Dendritic cell treated with granulocyte-macrophage colony-stimulating factor and Interleukin-4, amounts not matched to agents 40 ng/mL and 50 ng/mL, for 4 days (primary cell): ENCODE data around the gene MID2.

Experiments used
- H3K27ac Mint-ChIP-seq: one replicate; pipeline ENCODE4 v1.8.0; 2022; ENCODE audit warnings: mild to moderate bottlenecking, mixed read lengths
- H3K27me3 Mint-ChIP-seq: one replicate; pipeline ENCODE4 v1.8.0; 2022; ENCODE audit warnings: mild to moderate bottlenecking, mixed read lengths
- H3K36me3 Mint-ChIP-seq: one replicate; pipeline ENCODE4 v1.8.0; 2022; ENCODE audit warnings: low read depth, mixed read lengths
- H3K4me1 Mint-ChIP-seq: one replicate; pipeline ENCODE4 v1.8.0; 2022; ENCODE audit warnings: low read depth, mixed read lengths
- H3K4me3 Mint-ChIP-seq: one replicate; pipeline ENCODE4 v1.8.0; 2022; ENCODE audit warnings: mild to moderate bottlenecking, moderate library complexity, mixed read lengths
- H3K9me3 Mint-ChIP-seq: one replicate; pipeline ENCODE4 v1.8.0; 2022; ENCODE audit warnings: mixed read lengths
- intact Hi-C: fragments of 100-400 bp; cut with micrococcal nuclease; formaldehyde crosslinking; loops from one replicate; pipeline ENCODE4 v1.15.0; 2022

Gene MID2

DNA sequence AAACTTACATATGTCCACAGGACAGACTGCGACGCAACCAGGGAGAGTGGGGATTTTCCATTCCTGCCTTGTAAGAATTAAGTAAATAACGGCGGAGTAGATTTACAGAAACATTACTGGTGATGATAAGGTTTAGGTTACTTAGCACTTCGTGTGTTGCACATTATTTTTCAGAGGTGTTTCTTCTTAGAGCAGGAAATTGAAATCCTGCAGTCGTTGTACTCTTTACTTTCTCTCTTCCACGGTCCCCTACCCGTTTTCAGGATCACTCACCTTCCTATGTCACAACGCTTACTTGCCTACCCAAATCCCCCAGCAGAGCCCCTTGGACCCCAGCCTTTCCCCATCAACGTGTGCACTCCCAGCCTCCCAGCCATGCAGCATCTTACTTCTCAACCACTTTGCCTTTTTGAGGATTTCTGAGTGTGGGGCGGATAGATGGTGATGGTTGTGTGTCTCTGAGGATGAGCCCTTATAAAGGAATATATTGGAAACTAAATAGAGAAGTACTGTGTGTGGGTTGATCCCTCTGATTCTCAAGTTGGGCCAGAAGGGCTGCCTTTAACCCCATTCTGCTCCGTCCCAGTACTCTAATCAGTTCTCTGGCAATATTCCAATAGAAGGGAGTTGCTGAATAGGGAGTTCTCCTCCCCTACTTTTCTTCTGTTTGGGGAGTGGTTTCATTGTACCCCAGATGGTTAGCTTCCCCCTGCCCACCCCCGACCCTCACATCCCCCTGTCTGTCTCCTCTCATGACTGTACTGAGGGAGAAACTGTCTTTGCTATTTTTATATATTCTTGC lies 1.6 kb downstream of the MID2 start:
- Mint-ChIP-seq H3K4me1 (peaks cover 26% of the 10 kb centered on the region), H3K9me3 (no peaks in the 10 kb centered on the region), H3K4me3 (peak overlapping the region; percentile 13), H3K36me3 (no peaks in the 10 kb centered on the region), H3K27ac (peak overlapping the region; percentile 35), H3K27me3 (peaks cover 35% of the 10 kb centered on the region)
- intact Hi-C loops, result no loop called here

DNA sequence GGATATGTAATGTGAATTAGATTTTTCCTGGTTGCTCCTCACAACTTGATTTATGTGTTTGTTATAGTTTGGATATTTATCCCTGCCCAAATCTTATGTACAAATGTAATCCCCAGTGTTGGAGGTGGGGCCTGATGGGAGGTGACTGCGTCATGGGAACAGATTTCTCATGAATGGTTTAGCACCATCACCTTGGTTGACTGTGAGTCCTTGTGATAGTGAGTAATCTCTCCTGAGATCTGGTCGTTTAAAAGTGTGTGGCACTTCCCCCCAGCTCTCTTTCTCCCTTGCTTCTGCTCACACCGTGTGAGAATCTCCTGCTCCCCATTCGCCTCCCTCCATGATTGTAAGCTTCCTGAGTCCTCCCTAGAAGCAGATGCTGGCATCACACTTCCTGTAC lies 2.2 kb downstream of the MID2 start:
- H3K9me3 Mint-ChIP-seq, result no peaks in the 10 kb centered on the region
- H3K27me3 Mint-ChIP-seq, result peaks cover 35% of the 10 kb centered on the region
- H3K4me3 Mint-ChIP-seq, result no peak overlapping the region
- H3K27ac Mint-ChIP-seq, result no peak overlapping the region
- H3K4me1 Mint-ChIP-seq, result peaks cover 26% of the 10 kb centered on the region
- no peaks in the 10 kb centered on the region for H3K36me3 Mint-ChIP-seq
- intact Hi-C loops, result no loop called here

DNA sequence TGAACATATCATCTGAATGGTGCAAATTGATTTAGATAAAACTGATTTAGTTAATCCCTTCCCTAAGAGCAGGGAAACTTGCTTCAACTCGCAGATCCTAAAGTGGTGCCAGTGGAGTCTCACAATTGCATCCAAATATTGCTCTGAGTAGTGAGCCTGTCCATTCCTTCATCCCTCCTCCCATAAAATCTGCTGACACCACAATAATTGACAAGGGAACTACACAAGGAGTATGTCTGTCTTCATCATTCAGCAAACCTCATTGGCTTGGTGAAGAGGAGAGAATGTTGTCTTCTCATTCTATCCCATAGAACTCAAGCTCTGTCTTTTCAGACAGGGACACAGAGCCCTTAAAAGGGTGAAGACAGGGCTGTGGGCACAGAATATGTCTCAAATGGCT lies 4.2 kb downstream of the MID2 start:
- H3K36me3 Mint-ChIP-seq, result no peaks in the 10 kb centered on the region
- H3K4me1 Mint-ChIP-seq, result peaks cover 16% of the 10 kb centered on the region
- H3K27me3 Mint-ChIP-seq, result peaks cover 31% of the 10 kb centered on the region
- intact Hi-C loops, result no loop called here
- H3K4me3 Mint-ChIP-seq, result no peak overlapping the region
- H3K9me3 Mint-ChIP-seq, result no peaks in the 10 kb centered on the region
- no peak overlapping the region for H3K27ac Mint-ChIP-seq

DNA sequence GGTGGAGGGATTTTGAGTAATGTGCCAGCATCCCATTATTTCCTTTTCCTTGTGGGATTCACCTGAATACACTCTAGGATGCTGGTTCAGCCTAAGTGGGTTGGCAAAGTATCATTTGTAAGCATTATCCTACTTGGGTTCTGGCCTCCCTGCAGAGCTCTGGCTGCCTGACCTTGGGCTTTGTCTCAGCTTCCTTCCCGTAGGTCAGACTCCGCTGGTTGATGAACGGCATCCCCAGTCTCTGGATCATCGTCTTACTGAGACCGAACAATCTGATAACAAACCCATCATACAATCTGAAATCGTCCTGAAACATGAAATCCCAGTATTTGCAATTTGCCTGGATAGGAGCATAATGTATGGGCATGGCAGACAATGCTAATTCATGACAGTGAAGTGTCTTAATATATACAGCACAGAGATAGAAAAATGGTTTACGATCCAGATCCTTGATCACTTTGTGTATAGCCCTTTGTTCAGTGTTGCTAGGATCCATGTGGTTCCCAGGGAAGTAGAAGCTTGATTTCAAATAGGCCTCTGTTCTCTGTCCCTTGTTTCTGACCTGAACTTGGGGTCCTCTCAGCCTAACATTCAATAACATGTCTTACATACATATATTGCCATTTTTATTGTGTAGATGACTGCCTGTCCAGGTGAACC lies 5.5 kb downstream of the MID2 start:
- intact Hi-C loops, result no loop called here
- Mint-ChIP-seq H3K9me3 (no peaks in the 10 kb centered on the region), H3K27me3 (peaks cover 20% of the 10 kb centered on the region), H3K27ac (no peak overlapping the region), H3K36me3 (no peaks in the 10 kb centered on the region), H3K4me1 (peaks cover 7% of the 10 kb centered on the region), H3K4me3 (no peak overlapping the region)

DNA sequence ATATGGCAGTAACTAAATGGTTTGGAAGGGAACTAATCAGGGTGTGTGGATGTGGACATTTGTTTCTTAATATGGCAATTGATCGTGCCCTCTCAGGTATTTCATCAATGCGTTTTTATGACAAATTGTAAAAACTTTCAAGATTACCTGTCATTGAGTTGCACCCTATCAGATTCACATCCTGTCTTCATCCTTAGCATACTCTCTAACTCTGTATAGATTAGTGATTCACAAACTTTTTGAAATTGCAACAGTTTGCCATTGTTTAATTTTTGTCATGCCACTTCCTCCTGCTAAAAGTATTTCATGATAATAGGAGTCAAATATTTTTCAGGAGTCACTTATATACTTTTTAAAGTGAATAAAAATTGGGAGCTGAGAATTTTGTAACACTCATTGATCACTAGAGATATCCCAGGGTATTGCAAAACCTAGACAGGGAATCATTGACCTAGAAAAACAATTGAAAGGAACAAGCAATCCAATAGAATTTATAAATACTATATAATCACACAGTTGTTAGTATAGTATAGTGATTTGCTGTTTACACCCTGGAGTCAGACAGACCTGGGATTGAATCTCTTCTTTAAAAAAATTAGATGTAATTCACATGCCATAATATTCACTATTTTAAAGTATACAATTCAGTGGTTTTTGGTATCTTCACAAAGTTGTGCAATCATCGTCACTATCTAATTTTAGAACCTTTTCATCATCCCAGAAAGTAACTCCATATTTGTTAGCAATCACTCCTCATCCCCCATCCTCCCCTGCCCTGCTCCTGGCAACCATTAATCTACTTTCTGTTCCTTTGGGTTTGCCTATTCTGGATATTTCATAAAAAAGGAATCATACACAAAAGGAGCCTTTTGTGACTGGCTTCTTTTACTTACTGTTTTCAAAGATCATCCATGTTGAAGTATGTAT lies 8.9 kb downstream of the MID2 start:
- Mint-ChIP-seq H3K27me3 (peaks cover 5% of the 10 kb centered on the region), H3K27ac (no peak overlapping the region), H3K4me3 (no peak overlapping the region), H3K9me3 (no peaks in the 10 kb centered on the region), H3K36me3 (no peaks in the 10 kb centered on the region), H3K4me1 (no peaks in the 10 kb centered on the region)
- intact Hi-C loops, result no loop called here

DNA sequence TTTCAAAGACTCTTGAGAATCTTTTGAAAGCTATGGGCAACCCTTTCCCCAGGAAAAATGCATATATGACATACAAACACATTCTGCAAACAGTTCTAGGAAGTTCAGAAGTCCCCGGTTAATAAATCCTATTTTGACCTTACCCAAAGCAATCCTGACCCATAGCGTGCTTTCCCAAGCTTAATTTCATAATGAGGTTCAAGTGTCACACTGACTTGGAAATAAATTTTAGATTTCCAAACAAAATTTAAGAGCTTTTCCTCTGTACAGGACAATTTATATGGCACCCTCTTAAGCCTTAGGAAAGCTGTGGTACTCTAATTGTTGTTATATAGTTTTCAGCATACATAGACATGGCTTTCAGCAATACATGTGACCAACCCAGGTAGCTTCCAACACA lies 11.3 kb downstream of the MID2 start:
- Mint-ChIP-seq H3K27me3 (peaks cover 7% of the 10 kb centered on the region), H3K9me3 (no peaks in the 10 kb centered on the region), H3K27ac (no peak overlapping the region), H3K36me3 (no peaks in the 10 kb centered on the region), H3K4me1 (no peaks in the 10 kb centered on the region), H3K4me3 (no peak overlapping the region)
- intact Hi-C loops, result no loop called here

DNA sequence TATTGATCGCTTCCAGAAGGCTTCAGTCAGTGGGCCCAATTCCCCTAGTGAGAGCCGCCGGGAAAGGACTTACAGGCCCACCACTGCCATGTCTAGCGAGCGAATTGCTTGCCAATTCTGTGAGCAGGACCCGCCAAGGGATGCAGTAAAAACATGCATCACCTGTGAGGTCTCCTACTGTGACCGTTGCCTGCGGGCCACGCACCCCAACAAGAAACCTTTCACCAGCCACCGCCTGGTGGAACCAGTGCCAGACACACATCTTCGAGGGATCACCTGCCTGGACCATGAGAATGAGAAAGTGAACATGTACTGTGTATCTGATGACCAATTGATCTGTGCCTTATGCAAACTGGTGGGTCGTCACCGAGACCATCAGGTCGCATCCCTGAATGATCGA lies 15.3 kb downstream of the MID2 start:
- Mint-ChIP-seq H3K4me1 (no peaks in the 10 kb centered on the region), H3K36me3 (no peaks in the 10 kb centered on the region), H3K4me3 (no peak overlapping the region), H3K27me3 (peaks cover 9% of the 10 kb centered on the region), H3K9me3 (no peaks in the 10 kb centered on the region), H3K27ac (no peak overlapping the region)
- intact Hi-C loops, result no loop called here

DNA sequence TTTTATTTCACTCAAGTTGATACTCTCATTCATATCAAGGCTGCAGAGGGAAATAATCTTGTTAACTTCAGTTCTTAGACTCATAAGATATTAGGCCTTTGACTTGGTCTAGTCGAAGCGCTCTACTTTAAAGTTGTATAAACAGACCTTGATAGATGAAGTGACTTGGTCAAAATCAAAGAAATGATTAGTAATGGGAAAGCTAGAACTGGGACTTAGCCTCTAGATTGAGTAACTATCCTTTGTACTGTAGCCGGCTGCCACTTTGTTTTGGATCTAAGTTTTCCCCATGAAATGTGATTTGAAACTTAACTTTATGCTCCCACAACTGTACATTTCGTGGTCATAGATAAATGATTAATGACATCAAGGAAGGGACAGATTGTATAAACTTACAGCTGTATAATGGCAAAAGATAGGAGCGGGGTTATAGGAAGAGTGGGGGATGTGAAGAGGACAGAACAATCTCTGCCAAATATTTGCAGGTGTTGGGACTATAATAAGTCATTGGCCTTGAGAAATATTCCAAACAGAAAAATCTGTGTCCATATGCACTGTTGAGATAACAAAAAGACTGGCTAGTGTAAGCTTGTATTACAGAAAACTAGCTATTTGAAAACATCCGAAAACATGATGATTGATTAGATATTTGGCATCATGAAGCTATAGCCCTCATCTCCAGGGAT lies 17.2 kb downstream of the MID2 start:
- no peaks in the 10 kb centered on the region for H3K4me1 Mint-ChIP-seq
- H3K27me3 Mint-ChIP-seq, result peaks cover 7% of the 10 kb centered on the region
- no peak overlapping the region for H3K27ac Mint-ChIP-seq
- H3K36me3 Mint-ChIP-seq, result no peaks in the 10 kb centered on the region
- intact Hi-C loops, result no loop called here
- no peaks in the 10 kb centered on the region for H3K9me3 Mint-ChIP-seq
- H3K4me3 Mint-ChIP-seq, result no peak overlapping the region

DNA sequence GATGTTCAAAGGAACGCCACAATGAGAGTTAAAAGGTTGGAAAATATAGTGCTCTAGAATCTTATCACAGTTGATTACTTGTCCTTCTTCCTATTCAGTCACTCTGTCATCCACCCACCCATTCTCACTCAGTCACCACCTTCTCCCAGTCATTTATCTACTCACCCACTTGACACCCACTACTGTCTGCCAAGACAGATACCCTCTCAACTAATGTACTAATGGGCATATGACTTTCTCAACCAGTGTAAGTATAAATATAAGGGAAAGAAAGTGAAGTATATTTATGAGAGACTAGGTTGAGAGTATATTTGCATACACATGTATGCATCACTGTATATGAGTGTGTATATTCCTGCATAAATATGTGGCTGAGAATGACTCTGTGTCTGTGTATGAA lies 20.0 kb downstream of the MID2 start:
- Mint-ChIP-seq H3K4me1 (peaks cover 7% of the 10 kb centered on the region), H3K9me3 (no peaks in the 10 kb centered on the region), H3K4me3 (no peak overlapping the region), H3K27ac (no peak overlapping the region), H3K27me3 (peaks cover 6% of the 10 kb centered on the region), H3K36me3 (no peaks in the 10 kb centered on the region)
- intact Hi-C loops, result no loop called here

DNA sequence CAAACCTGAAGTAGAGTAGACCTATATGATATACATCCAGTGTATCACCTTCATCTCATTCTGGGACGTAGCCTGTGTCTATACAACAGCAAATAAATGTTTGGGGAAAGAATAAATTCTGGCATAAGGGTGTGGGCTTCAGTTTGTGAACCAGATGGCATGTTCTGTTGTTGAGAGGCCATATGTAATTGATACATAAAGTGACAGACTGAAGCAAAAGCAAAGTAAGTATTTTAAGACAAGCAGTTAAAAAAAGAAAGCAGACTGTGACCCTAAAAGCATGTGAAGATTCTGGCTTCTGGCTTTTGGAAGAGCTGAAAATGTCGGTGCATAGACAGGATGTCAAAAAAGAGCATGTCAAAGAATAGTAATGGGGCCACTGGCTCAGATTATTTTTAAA lies 22.9 kb downstream of the MID2 start:
- Mint-ChIP-seq H3K4me3 (no peak overlapping the region), H3K9me3 (no peaks in the 10 kb centered on the region), H3K27ac (no peak overlapping the region), H3K36me3 (no peaks in the 10 kb centered on the region), H3K27me3 (peaks cover 10% of the 10 kb centered on the region), H3K4me1 (peaks cover 7% of the 10 kb centered on the region)
- intact Hi-C loops, result no loop called here

DNA sequence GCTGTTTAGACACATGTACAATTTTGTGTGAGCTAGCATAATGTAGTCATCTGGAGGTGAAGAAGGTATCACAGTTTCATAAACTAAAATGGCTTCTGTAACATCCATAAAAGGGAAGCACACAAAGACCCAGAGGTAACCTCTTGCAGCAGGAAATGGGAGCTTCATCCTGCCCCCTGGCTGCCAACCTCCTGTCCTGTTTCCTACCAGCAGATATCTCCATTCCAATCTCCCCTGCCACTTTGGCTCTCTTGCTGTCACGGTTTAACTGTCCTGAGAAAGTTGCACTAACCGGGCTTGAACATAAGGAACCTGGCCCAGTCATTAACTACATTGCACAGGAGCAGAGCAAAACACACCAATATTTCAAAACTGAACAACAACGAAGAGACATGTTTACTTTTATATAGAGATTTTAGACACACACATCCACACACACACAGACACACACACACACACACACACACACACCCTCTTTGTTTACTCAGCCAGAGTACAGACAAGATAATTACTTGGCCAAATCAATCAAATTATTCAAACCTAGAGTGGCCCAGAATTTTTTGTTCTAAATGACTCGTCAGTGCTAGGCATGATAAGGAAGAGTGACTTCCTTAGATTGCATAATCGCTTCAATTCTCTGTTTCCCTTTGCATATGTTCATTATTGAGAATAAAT lies 24.2 kb downstream of the MID2 start:
- intact Hi-C loops, result no loop called here

DNA sequence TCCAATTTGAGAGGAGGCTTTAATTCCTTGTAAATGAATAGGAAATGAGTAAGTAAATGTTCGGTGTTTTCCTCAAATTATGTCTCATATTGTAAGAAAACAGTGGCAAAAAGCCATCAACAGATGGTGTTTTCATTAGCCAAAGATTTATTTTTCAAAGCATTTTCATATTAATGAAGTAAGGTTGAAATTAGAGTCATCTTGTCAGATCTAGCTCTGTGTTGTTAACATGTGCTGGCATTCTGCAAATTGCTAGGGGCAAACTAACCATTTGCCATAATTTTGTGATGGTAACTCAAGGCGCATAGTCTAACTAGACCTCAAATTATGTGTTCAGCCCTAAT lies 24.7 kb downstream of the MID2 start:
- peaks cover 15% of the 10 kb centered on the region for H3K27me3 Mint-ChIP-seq
- H3K36me3 Mint-ChIP-seq, result no peaks in the 10 kb centered on the region
- peaks cover 7% of the 10 kb centered on the region for H3K4me1 Mint-ChIP-seq
- H3K9me3 Mint-ChIP-seq, result no peaks in the 10 kb centered on the region
- no peak overlapping the region for H3K4me3 Mint-ChIP-seq
- H3K27ac Mint-ChIP-seq, result no peak overlapping the region
- intact Hi-C loops, result no loop called here

More for the DNA sequence above, 24.2 kb downstream of the MID2 start:
- Mint-ChIP-seq H3K27me3 (peaks cover 15% of the 10 kb centered on the region), H3K36me3 (no peaks in the 10 kb centered on the region), H3K9me3 (no peaks in the 10 kb centered on the region), H3K4me3 (no peak overlapping the region), H3K4me1 (peaks cover 7% of the 10 kb centered on the region), H3K27ac (no peak overlapping the region)

DNA sequence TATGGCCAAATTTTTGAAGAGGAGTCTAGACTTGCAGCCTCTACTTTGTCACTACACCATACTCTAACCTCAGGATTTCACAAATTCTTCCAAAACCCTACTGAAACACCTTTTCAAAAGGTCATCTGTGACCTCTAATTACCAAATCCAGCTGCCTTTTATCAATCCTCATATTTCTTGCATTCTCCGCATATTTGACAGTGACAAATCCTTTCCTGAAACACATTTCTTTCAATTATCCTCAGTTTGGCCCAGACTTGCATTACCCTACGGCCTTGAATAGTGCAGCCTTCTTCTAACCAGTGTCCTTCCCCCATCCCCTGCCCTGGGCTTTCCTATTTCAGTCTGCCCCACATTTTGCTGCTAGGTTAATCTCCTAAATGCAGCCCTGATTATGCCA lies 25.5 kb downstream of the MID2 start:
- Mint-ChIP-seq H3K4me3 (no peak overlapping the region), H3K36me3 (no peaks in the 10 kb centered on the region), H3K9me3 (no peaks in the 10 kb centered on the region), H3K27ac (no peak overlapping the region), H3K4me1 (peaks cover 7% of the 10 kb centered on the region), H3K27me3 (peaks cover 15% of the 10 kb centered on the region)
- intact Hi-C loops, result no loop called here
